WTC11 (cell line): ENCODE results near the gene ZNF366.

ENCODE experiments used
- ATF2 ChIP-seq: sonication (generic); formaldehyde crosslinking; IDR thresholded peaks from 2 replicates; pipeline ENCODE4 v1.8.1; 2022; ENCODE audit warnings: low read depth, missing genetic modification reagents, borderline replicate concordance
- MAX ChIP-seq: sonication (generic); formaldehyde crosslinking; IDR thresholded peaks from 2 replicates; pipeline ENCODE4 v1.8.0; 2022; ENCODE audit warnings: mild to moderate bottlenecking, missing genetic modification reagents

GRCh38 chr5:72470826-72471225 is 36.4 kb downstream of the ZNF366 start:
- TF ChIP-seq MAX (CRISPR knock-in tag) (no peak), ATF2 (CRISPR knock-in tag) (no peak)
